ENCODE data around the gene FNDC3B.

DNA sequence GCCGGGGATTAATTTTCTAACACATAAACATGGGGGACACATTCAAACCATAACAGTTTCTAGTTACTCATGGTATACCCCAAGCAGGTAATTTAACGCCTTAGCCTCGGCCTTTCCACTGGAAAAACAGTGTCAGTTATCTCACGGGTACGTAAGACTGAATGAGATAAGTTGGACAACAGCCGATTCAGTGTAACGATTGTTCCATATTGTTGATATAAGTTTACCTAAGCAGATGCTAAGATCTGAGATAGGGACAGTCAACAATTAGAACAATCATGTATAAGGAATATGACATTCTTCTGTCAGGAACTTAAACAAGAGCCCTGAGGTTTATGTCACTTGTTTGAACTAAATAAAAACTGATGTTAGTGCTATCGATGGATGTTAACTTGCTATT lies 278.1 kb downstream of the FNDC3B start:
- TF ChIP-seq SIN3A (IDR thresholded peaks at IDR 0.05; ENCODE audit: borderline replicate concordance, insufficient read depth, low read length), result no peak
- TF ChIP-seq POLR2AphosphoS5 (IDR thresholded peaks at IDR 0.05; ENCODE audit: low read depth, low read length), result no peak
- TF ChIP-seq, protein P1, sequence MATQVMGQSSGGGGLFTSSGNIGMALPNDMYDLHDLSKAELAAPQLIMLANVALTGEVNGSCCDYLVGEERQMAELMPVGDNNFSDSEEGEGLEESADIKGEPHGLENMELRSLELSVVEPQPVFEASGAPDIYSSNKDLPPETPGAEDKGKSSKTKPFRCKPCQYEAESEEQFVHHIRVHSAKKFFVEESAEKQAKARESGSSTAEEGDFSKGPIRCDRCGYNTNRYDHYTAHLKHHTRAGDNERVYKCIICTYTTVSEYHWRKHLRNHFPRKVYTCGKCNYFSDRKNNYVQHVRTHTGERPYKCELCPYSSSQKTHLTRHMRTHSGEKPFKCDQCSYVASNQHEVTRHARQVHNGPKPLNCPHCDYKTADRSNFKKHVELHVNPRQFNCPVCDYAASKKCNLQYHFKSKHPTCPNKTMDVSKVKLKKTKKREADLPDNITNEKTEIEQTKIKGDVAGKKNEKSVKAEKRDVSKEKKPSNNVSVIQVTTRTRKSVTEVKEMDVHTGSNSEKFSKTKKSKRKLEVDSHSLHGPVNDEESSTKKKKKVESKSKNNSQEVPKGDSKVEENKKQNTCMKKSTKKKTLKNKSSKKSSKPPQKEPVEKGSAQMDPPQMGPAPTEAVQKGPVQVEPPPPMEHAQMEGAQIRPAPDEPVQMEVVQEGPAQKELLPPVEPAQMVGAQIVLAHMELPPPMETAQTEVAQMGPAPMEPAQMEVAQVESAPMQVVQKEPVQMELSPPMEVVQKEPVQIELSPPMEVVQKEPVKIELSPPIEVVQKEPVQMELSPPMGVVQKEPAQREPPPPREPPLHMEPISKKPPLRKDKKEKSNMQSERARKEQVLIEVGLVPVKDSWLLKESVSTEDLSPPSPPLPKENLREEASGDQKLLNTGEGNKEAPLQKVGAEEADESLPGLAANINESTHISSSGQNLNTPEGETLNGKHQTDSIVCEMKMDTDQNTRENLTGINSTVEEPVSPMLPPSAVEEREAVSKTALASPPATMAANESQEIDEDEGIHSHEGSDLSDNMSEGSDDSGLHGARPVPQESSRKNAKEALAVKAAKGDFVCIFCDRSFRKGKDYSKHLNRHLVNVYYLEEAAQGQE (IDR thresholded peaks at IDR 0.05; ENCODE audit: insufficient read depth in 1 of 2, low read depth in 2 of 2, low read length in 2 of 2), result no peak
- no peak for TF ChIP-seq TAF1 (IDR thresholded peaks at IDR 0.05; ENCODE audit: borderline replicate concordance, insufficient read depth, low read length)
- no peak for TF ChIP-seq FOXP2 (optimal IDR thresholded peaks at IDR 0.05; ENCODE audit: borderline replicate concordance, extremely low read depth, extremely low read length, insufficient read depth)

Data from PFSK-1 (cell line).